Measurements from ENCODE around the gene PDE1A.
"Not testable (repeated sequence)": the region's sequence is repeated elsewhere in the genome, so short reads cannot be mapped to it uniquely, and the experiment has no call there.

The PDE1A gene

DNA sequence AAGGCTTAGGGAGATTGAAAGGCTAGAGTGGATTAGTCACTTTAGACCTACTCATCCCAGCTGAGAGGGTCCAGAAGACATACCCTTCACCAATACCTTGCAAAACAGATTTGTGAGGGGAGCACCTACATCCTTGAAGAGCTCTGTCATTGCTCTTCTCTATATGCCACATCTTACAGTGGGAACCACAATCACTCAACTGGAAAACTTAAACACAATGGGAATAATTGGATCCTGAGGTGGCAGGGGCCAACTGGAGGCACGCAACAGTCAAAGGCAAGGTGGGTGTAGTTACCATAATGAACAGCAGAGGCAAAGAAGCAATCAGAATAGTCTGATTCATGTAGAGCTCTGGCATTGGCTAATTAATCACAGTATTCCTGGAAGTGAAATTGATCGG is 35.4 kb downstream of the PDE1A start:
- H3F3A ChIP-seq (ENCODE audit: control insufficient read depth, insufficient read depth) = no peaks in the 10 kb centered on the region
- H3K9me3 ChIP-seq (ENCODE audit: control insufficient read depth, insufficient read depth, low read length) = no peaks in the 10 kb centered on the region; the same call in 1 of the 2 replicates
- no peaks in the 10 kb centered on the region for H4K20me1 ChIP-seq (ENCODE audit: control insufficient read depth, insufficient read depth, low read depth, low read length)
- H3K4me3 ChIP-seq (ENCODE audit: low read length) = no peak overlapping the region
- H3K9me2 ChIP-seq (replicated peaks; ENCODE audit: control insufficient read depth, low read length) = no peaks in the 10 kb centered on the region
- H3K79me2 ChIP-seq (ENCODE audit: control insufficient read depth, low read length) = no peaks in the 10 kb centered on the region
- H3K27ac ChIP-seq (ENCODE audit: low read depth, low read length) = no peak overlapping the region
- no peak for TF ChIP-seq EZH2phosphoT487 (IDR thresholded peaks at IDR 0.05; ENCODE audit: borderline replicate concordance, low read length)
- TF ChIP-seq, protein P1, sequence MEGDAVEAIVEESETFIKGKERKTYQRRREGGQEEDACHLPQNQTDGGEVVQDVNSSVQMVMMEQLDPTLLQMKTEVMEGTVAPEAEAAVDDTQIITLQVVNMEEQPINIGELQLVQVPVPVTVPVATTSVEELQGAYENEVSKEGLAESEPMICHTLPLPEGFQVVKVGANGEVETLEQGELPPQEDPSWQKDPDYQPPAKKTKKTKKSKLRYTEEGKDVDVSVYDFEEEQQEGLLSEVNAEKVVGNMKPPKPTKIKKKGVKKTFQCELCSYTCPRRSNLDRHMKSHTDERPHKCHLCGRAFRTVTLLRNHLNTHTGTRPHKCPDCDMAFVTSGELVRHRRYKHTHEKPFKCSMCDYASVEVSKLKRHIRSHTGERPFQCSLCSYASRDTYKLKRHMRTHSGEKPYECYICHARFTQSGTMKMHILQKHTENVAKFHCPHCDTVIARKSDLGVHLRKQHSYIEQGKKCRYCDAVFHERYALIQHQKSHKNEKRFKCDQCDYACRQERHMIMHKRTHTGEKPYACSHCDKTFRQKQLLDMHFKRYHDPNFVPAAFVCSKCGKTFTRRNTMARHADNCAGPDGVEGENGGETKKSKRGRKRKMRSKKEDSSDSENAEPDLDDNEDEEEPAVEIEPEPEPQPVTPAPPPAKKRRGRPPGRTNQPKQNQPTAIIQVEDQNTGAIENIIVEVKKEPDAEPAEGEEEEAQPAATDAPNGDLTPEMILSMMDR (IDR thresholded peaks at IDR 0.05; ENCODE audit: low read depth, low read length, poor library complexity, severe bottlenecking) = no peak
- no peak overlapping the region for H3K4me2 ChIP-seq (ENCODE audit: low read length)
- H3K27me3 ChIP-seq (ENCODE audit: control insufficient read depth, low read length) = no peaks in the 10 kb centered on the region
- no peaks in the 10 kb centered on the region for H3K4me1 ChIP-seq (ENCODE audit: control insufficient read depth, low read length)
- no peaks in the 10 kb centered on the region for H3K36me3 ChIP-seq (ENCODE audit: control insufficient read depth, low read length)

DNA sequence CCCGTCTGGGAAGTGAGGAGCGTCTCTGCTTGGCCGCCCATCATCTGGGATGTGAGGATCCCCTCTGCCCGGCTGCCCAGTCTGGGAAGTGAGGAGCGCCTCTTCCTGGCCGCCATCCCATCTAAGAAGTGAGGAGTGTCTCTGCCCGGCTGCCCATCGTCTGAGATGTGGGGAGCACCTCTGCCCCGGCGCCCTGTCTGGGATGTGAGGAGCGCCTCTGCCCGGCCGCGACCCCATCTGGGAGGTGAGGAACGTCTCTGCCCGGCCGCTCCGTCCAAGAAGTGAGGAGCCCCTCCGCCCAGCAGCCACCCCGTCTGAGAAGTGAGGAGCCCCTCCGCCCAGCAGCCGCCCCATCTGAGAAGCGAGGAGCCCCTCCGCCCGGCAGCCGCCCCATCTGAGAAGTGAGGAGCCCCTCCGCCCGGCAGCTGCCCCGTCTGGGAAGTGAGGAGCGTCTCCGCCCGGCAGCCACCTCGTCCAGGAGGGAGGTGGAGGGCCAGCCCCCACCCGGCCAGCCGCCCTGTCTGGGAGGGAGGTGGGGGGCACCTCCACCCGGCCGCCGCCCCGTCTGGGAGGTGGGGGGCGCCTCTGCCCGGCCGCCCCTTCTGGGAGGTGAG is 40.5 kb downstream of the PDE1A start:
- not testable (repeated sequence) for H3K79me2 ChIP-seq (ENCODE audit: control insufficient read depth, low read length); H3K9me3 ChIP-seq (ENCODE audit: control insufficient read depth, insufficient read depth, low read length); H4K20me1 ChIP-seq (ENCODE audit: control insufficient read depth, insufficient read depth, low read depth, low read length); H3K4me3 ChIP-seq (ENCODE audit: low read length); H3K27ac ChIP-seq (ENCODE audit: low read depth, low read length); H3K4me2 ChIP-seq (ENCODE audit: low read length); H3K9me2 ChIP-seq (replicated peaks; ENCODE audit: control insufficient read depth, low read length); H3K27me3 ChIP-seq (ENCODE audit: control insufficient read depth, low read length); H3K36me3 ChIP-seq (ENCODE audit: control insufficient read depth, low read length); H3K4me1 ChIP-seq (ENCODE audit: control insufficient read depth, low read length); H3F3A ChIP-seq (ENCODE audit: control insufficient read depth, insufficient read depth)

DNA sequence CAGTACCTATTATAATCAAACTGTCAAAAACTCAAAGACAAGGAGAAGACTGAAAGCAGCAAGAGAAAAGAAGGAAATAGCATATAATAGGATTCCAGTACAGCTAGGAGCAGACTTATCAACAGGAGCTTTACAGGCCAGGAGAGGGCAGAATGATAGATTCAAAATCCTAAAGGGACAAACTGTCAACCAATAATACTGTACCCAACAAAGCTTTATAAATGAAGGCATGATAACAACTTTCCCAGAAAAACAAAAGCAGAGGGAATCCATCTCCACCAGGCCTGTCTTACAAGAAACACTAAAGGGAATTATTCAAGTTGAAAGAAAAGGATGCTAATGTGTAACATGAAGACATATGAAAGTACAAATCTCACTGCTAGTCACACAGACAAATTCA is 42.0 kb downstream of the PDE1A start:
- TF ChIP-seq, protein P1 (IDR thresholded peaks at IDR 0.05; ENCODE audit: low read depth, low read length, poor library complexity, severe bottlenecking) = no peak
- TF ChIP-seq EZH2phosphoT487 (IDR thresholded peaks at IDR 0.05; ENCODE audit: borderline replicate concordance, low read length) = no peak
- Histone ChIP-seq H3K4me1 (ENCODE audit: control insufficient read depth, low read length) (no peaks in the 10 kb centered on the region), H3K27ac (ENCODE audit: low read depth, low read length) (no peak overlapping the region), H3K9me2 (replicated peaks; ENCODE audit: control insufficient read depth, low read length) (no peaks in the 10 kb centered on the region), H3K9me3 (ENCODE audit: control insufficient read depth, insufficient read depth, low read length) (no peaks in the 10 kb centered on the region; the same call in 1 of the 2 replicates), H3K79me2 (ENCODE audit: control insufficient read depth, low read length) (no peaks in the 10 kb centered on the region), H3K4me2 (ENCODE audit: low read length) (no peak overlapping the region), H3K4me3 (ENCODE audit: low read length) (no peak overlapping the region), H3F3A (ENCODE audit: control insufficient read depth, insufficient read depth) (no peaks in the 10 kb centered on the region), H4K20me1 (ENCODE audit: control insufficient read depth, insufficient read depth, low read depth, low read length) (no peaks in the 10 kb centered on the region), H3K27me3 (ENCODE audit: control insufficient read depth, low read length) (no peaks in the 10 kb centered on the region), H3K36me3 (ENCODE audit: control insufficient read depth, low read length) (no peaks in the 10 kb centered on the region)

DNA sequence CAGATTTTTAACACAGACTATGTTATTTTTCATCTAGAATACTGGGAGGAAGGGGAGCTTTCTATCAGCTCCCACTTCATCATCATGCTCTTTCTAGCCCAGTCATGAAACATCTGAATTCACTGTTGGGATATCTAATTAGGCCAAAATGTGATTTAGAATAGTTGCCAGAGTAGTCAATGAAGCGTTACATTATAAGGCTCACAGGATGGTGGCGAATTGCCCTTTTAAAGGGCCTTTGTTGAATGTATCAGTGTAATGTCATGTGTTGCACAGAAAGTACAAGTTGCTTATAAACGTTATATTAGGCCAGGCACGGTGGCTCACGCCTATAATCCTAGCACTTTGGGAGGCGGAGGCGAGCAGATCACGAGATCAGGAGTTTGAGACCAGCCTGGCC is 45.6 kb downstream of the PDE1A start:
- Histone ChIP-seq H3K36me3 (ENCODE audit: control insufficient read depth, low read length) (no peaks in the 10 kb centered on the region), H3K79me2 (ENCODE audit: control insufficient read depth, low read length) (no peaks in the 10 kb centered on the region), H4K20me1 (ENCODE audit: control insufficient read depth, insufficient read depth, low read depth, low read length) (no peaks in the 10 kb centered on the region), H3K4me3 (ENCODE audit: low read length) (no peak overlapping the region), H3F3A (ENCODE audit: control insufficient read depth, insufficient read depth) (no peaks in the 10 kb centered on the region), H3K4me1 (ENCODE audit: control insufficient read depth, low read length) (no peaks in the 10 kb centered on the region), H3K27ac (ENCODE audit: low read depth, low read length) (no peak overlapping the region), H3K9me3 (ENCODE audit: control insufficient read depth, insufficient read depth, low read length) (no peaks in the 10 kb centered on the region; the same call in 1 of the 2 replicates), H3K4me2 (ENCODE audit: low read length) (no peak overlapping the region), H3K9me2 (replicated peaks; ENCODE audit: control insufficient read depth, low read length) (no peaks in the 10 kb centered on the region), H3K27me3 (ENCODE audit: control insufficient read depth, low read length) (no peaks in the 10 kb centered on the region)
- TF ChIP-seq, protein P1 (IDR thresholded peaks at IDR 0.05; ENCODE audit: low read depth, low read length, poor library complexity, severe bottlenecking) = no peak

Data from DOHH2 (cell line).